SH-SY5Y (cell line): ENCODE results near the gene POP7.
A peak's percentile ranks its signal among the peaks of the same experiment; 100 is the strongest.

Experiments
- GATA2 ChIP-seq: IDR thresholded peaks from 2 replicates; pipeline ENCODE4 v1.6.1; 2011; ENCODE audit warnings: mild to moderate bottlenecking, low read depth, low read length
- GATA3 ChIP-seq: IDR thresholded peaks from 2 replicates; pipeline ENCODE4 v1.6.1; 2011; ENCODE audit warnings: low read depth, mild to moderate bottlenecking, low read length, moderate library complexity

DNA sequence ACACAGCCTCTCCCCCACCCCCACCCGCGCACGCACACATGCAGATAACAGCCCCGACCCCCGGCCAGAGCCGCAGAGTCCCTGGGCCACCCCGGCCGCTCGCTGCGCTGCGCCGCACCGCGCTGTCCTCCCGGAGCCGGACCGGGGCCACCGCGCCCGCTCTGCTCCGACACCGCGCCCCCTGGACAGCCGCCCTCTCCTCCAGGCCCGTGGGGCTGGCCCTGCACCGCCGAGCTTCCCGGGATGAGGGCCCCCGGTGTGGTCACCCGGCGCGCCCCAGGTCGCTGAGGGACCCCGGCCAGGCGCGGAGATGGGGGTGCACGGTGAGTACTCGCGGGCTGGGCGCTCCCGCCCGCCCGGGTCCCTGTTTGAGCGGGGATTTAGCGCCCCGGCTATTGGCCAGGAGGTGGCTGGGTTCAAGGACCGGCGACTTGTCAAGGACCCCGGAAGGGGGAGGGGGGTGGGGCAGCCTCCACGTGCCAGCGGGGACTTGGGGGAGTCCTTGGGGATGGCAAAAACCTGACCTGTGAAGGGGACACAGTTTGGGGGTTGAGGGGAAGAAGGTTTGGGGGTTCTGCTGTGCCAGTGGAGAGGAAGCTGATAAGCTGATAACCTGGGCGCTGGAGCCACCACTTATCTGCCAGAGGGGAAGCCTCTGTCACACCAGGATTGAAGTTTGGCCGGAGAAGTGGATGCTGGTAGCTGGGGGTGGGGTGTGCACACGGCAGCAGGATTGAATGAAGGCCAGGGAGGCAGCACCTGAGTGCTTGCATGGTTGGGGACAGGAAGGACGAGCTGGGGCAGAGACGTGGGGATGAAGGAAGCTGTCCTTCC is 15.0 kb downstream of the POP7 start:
- TF ChIP-seq GATA3, result no peak
- TF ChIP-seq GATA2, result peak; percentile 27; the same call in 1 of the 2 replicates
